Gastrocnemius medialis (tissue), 4 donors: ENCODE measurements around the gene TXNDC11.

Source experiments
- CTCF ChIP-seq, 5 experiments: fragments of 450-650 bp in 3 of 5; fragments of 200-600 bp in 2 of 5; sonication (generic) in 2 of 5; IDR thresholded peaks in 4 of 5; conservative IDR thresholded peaks in 1 of 5; 1 replicate in 4 of 5; 2 replicates in 1 of 5; pipeline ENCODE4 v1.5.1; 2016 to 2019; ENCODE audit warnings: antibody characterized with exemption in 5 of 5, mild to moderate bottlenecking in 3 of 5, moderate library complexity in 3 of 5
- POLR2A ChIP-seq, 2 donors: fragments of 450-650 bp; IDR thresholded peaks; one replicate each; pipeline ENCODE4 v1.6.1; 2017; ENCODE audit warnings: antibody characterized with exemption in 2 of 2, mild to moderate bottlenecking in 2 of 2, moderate library complexity in 2 of 2

DNA sequence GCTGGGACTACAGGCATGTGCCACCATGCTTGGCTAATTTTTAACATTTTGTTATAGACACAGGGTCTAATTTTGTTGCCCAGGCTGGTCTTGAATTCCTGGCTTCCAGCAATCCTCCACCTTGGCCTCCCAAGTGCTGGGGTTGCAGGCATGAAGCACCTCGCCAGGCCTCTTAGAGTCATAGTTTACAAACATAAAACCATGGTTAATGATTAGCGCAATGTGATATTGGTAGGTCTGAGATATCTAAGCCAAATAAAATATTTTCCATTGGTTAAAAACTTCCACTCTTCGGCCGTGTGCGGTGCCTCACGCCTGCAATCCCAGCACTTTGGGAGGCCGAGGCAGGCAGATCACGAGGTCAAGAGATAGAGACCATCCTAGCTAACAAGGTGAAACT lies 16.6 kb downstream of the TXNDC11 start:
- no peak for TF ChIP-seq CTCF (IDR thresholded peaks at IDR 0.05 in 4 of 5, conservative IDR thresholded peaks at IDR 0.05 in 1 of 5)
- TF ChIP-seq POLR2A (IDR thresholded peaks at IDR 0.05): no peak
